Tibial artery (tissue), 4 donors: ENCODE data around the gene CSNK1G2.
A peak's percentile ranks its signal among the peaks of the same experiment; 100 is the strongest.

ENCODE experiments used
- DNase-seq, 2 donors: peaks; one replicate each; pipeline ENCODE4 v3.0.0-alpha.2; 2019
- H3K27ac ChIP-seq, 2 donors: fragments of 200-600 bp; sonication (generic) in 1 of 2; 1 replicate in 1 of 2; 2 replicates in 1 of 2; pipeline ENCODE4 v1.5.1; 2018 to 2019; ENCODE audit warnings: mild to moderate bottlenecking in 1 of 2
- H3K27me3 ChIP-seq, 2 donors: fragments of 200-600 bp; sonication (generic) in 1 of 2; one replicate each; pipeline versions ENCODE4 v1.5.1 to v1.6.0; 2016 to 2019
- H3K36me3 ChIP-seq, 3 donors: fragments of 200-600 bp; sonication (generic) in 2 of 3; one replicate each; pipeline ENCODE4 v1.5.1; 2016 to 2019; ENCODE audit warnings: mild to moderate bottlenecking in 2 of 3
- H3K4me1 ChIP-seq, 4 donors: fragments of 200-600 bp; sonication (generic) in 2 of 4; 1 replicate in 3 of 4; 2 replicates in 1 of 4; pipeline ENCODE4 v1.5.1; 2016 to 2019
- H3K4me3 ChIP-seq, 2 donors: fragments of 200-600 bp; sonication (generic) in 1 of 2; 1 replicate in 1 of 2; 2 replicates in 1 of 2; pipeline ENCODE4 v1.5.1; 2018 to 2019; ENCODE audit warnings: mild to moderate bottlenecking in 2 of 2
- H3K9me3 ChIP-seq, 3 donors: fragments of 200-600 bp; sonication (generic) in 1 of 3; one replicate each; pipeline ENCODE4 v1.5.1; 2016 to 2019
- intact Hi-C: fragments of 100-400 bp; cut with DNase I; formaldehyde crosslinking; loops from one replicate; pipeline ENCODE4 v1.15.0; 2023; ENCODE audit warnings: low total_unique reads
- TF ChIP-seq, protein P1 (sequence below), 2 experiments: fragments of 200-600 bp in 1 of 2; fragments of 450-650 bp in 1 of 2; IDR thresholded peaks; one replicate each; pipeline ENCODE4 v1.5.1; 2017 to 2019; ENCODE audit warnings: antibody characterized with exemption in 2 of 2, mild to moderate bottlenecking in 1 of 2, moderate library complexity in 1 of 2

The CSNK1G2 gene

DNA sequence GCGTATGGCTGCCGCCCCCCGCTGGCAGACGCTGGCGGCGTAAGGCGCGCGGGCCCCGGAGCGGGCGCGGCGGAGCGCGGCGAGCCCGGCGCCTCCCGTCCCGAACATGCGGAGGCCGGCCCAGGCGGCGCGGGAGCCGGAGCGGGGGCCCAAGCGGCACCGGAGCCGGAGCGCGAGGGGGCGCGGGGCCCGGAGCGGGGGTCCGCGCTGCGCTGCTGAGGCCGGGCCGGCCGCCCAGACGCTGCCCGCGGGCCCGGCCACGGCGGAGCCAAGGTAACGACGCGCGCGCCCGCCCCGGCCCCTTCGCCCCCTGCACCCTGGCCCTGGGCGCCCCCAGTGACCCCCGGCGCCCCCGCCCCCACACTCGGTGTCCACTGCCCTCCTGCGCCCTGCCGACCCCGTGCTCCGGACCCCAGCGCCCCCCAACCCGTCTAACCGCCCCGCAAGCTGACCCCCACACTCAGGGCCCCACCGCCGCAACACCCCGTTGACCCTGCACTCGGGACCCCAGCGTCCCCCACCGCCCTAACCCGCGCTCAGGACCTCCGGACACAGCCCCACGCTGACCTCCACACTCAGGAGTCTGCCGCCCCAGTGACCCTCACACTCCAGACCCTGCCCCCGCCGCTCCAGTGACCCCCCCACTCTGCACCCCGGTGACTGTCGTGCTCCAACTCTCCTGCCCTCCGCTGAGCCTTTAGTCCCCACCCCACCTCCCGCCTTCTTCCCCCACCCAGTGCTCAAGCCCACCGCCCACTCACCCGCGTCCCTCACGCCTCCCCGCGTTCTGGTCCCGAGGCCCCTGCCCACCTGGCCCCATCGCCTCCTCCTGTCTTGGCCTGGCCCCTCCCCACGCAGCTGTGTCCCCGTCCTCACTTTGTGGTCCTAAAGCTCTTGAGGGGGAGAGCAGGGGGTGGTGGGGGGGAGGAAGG, at the start of gene CSNK1G2:
TSS of gene CSNK1G2 (plus strand) at position 27 of the 932 bp plus-strand sequence. CDS start 28,601 bp downstream, outside the sequence.
- Histone ChIP-seq H3K27me3 (no peaks in the 10 kb centered on the region), H3K36me3 (no peaks in the 10 kb centered on the region), H3K4me1 (peaks cover 4 to 45% (median 27%) of the 10 kb centered on the region in 4 donors), H3K9me3 (no peaks in the 10 kb centered on the region), H3K4me3 (peak within 1 kb of the TSS; percentile 83), H3K27ac (peak within 1 kb of the TSS; percentile 97 to 99)
- intact Hi-C loops = no loop called here
- no peak for DNase-seq
- TF ChIP-seq, protein P1, sequence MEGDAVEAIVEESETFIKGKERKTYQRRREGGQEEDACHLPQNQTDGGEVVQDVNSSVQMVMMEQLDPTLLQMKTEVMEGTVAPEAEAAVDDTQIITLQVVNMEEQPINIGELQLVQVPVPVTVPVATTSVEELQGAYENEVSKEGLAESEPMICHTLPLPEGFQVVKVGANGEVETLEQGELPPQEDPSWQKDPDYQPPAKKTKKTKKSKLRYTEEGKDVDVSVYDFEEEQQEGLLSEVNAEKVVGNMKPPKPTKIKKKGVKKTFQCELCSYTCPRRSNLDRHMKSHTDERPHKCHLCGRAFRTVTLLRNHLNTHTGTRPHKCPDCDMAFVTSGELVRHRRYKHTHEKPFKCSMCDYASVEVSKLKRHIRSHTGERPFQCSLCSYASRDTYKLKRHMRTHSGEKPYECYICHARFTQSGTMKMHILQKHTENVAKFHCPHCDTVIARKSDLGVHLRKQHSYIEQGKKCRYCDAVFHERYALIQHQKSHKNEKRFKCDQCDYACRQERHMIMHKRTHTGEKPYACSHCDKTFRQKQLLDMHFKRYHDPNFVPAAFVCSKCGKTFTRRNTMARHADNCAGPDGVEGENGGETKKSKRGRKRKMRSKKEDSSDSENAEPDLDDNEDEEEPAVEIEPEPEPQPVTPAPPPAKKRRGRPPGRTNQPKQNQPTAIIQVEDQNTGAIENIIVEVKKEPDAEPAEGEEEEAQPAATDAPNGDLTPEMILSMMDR (IDR thresholded peaks at IDR 0.05) = peak in 1 of 2 experiments; percentile 39

DNA sequence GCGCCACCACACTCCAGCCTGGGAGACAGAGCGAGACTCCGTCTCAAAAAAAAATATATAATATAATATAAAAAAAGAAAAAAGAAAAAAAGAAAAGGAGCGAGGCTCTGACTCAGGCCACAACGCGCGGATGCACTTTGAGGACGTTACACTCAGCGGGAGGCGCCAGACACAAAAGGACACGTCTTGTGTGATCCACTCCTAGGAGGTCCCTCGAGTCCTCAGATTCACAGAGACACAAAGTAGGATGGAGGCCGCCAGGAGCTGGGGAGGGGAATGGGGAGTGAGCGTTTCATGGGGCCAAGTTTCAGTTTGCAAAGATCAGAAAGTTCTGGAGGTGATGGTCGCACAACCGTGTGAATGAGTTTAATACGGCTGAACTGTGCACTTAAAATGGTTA, 47.2 kb upstream of the CSNK1G2 start:
- Histone ChIP-seq H3K4me3 (no peak overlapping the region), H3K27ac (no peak overlapping the region), H3K4me1 (peaks cover 0 to 12% (median 3%) of the 10 kb centered on the region in 4 donors), H3K27me3 (no peaks in the 10 kb centered on the region), H3K36me3 (no peaks in the 10 kb centered on the region), H3K9me3 (no peaks in the 10 kb centered on the region)
- DNase-seq = no peak
- TF ChIP-seq, protein P1 (IDR thresholded peaks at IDR 0.05) = no peak
- intact Hi-C loops = no loop called here

DNA sequence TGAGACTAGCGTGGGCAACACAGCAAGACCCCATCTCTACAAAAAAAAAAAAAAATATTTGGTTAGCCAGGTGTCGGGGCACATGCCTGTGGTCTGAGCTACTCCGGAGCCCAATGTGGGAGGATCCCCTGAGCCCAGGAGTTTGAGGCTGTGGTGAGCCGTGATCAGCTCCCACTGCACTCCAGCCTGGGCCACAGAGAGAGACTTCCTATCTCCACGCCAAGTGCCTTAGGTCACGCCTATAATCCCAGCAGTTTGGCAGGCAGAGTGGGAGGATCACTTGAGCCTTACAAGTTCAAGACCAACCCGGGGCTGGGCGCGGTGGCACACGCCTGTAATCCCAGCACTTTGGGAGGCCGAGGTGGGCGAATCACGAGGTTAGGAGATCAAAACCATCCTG, 44.5 kb upstream of the CSNK1G2 start:
- no peak for DNase-seq
- Histone ChIP-seq H3K27ac (no peak overlapping the region), H3K4me3 (no peak overlapping the region), H3K9me3 (no peaks in the 10 kb centered on the region), H3K27me3 (no peaks in the 10 kb centered on the region), H3K36me3 (no peaks in the 10 kb centered on the region), H3K4me1 (peaks cover 0 to 12% (median 3%) of the 10 kb centered on the region in 4 donors)
- TF ChIP-seq, protein P1 (IDR thresholded peaks at IDR 0.05) = no peak
- intact Hi-C loops = no loop called here

DNA sequence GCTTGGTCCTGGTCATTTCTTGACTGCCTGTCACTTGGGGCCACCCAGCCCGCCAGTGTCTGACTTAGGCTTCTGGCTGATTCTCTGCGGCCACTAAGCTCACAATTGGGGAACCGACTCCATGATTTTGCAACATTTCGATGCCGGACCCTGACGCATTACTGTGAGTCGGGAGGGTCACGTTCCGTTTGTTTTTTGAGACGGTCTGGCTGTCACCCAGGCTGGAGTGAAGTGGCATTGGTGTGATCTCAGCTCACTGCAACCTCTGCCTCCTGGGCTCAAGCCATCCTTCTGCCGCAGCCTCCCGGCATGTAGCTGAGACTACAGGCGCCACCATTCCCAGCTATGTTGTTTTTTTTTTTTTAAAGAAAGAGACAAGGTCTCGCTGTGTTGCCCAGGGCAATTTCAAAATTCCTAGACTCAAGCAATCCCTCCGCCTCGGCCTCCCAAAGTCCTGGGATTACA, 39.0 kb upstream of the CSNK1G2 start:
- Histone ChIP-seq H3K27ac (peak overlapping the region in 1 of 2 donors; percentile 67), H3K36me3 (no peaks in the 10 kb centered on the region)

DNA sequence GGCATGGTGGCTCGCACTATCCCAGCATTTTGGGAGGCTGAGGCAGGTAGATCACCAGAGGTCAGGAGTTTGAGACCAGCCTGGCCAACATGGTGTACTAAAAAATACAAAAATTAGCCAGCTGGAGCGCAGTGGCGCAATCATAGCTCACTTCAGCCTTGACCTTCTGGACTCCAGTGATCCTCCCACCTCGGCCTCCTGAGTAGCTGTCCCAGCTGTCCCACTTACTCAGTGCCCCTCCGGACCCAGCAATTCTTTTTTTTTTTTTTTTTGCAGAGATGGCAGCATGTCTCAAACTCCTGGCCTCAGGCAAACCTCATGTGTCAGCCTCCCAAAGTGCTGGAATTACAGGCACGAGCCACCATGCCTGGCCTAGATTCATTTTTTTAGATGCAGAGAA, 38.0 kb upstream of the CSNK1G2 start:
- TF ChIP-seq, protein P1 (IDR thresholded peaks at IDR 0.05) = no peak
- H3K27ac ChIP-seq = peak overlapping the region; percentile 59 to 67
- no peak overlapping the region for H3K4me3 ChIP-seq
- H3K36me3 ChIP-seq = no peaks in the 10 kb centered on the region
- H3K4me1 ChIP-seq = peaks cover 0 to 35% (median 19%) of the 10 kb centered on the region in 4 donors
- no peaks in the 10 kb centered on the region for H3K9me3 ChIP-seq
- intact Hi-C loops = no loop called here
- H3K27me3 ChIP-seq = no peaks in the 10 kb centered on the region
- no peak for DNase-seq

More for the DNA sequence above, 39.0 kb upstream of the CSNK1G2 start:
- H3K27me3 ChIP-seq = no peaks in the 10 kb centered on the region
- DNase-seq = peak; percentile 75 to 77
- TF ChIP-seq, protein P1 (IDR thresholded peaks at IDR 0.05) = no peak
- H3K9me3 ChIP-seq = no peaks in the 10 kb centered on the region
- peaks cover 0 to 41% (median 19%) of the 10 kb centered on the region in 4 donors for H3K4me1 ChIP-seq
- no peak overlapping the region for H3K4me3 ChIP-seq
- intact Hi-C loops = no loop called here
